Fibroblast of upper back skin (primary cell): Measurements from ENCODE around the gene RNU11.
"Not testable (repeated sequence)": the region's sequence is repeated elsewhere in the genome, so short reads cannot be mapped to it uniquely, and the experiment has no call there.

Experiments
- DNase-seq: peaks from one replicate; pipeline ENCODE4 v3.0.0-alpha.2; 2013

The RNU11 gene

GRCh38 chr1:28648474-28649198, at the start of gene RNU11:
TSS of gene RNU11 (plus strand) at chr1:28648600.
- peak; percentile 99 for DNase-seq

DNA sequence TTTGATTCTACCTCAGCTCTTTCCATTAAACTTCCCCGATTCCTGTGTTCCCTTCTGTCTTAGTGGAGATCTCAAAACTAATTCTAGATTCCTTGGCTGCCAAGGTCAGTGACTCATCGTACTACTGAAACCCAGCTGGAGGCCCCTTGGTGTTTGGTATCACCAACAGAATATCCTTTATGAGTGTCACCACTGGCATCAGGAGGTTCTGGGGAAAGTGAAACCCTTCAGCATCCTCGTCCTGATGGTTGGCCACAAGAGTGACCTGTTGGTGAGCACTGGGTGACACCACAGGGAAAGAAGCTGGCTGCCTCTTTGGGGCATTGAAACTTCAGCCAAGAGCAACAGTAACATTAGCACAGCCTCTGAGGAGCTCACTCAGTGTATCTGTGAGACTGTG, 46.7 kb upstream of the RNU11 start:
- DNase-seq: peak; percentile 87

DNA sequence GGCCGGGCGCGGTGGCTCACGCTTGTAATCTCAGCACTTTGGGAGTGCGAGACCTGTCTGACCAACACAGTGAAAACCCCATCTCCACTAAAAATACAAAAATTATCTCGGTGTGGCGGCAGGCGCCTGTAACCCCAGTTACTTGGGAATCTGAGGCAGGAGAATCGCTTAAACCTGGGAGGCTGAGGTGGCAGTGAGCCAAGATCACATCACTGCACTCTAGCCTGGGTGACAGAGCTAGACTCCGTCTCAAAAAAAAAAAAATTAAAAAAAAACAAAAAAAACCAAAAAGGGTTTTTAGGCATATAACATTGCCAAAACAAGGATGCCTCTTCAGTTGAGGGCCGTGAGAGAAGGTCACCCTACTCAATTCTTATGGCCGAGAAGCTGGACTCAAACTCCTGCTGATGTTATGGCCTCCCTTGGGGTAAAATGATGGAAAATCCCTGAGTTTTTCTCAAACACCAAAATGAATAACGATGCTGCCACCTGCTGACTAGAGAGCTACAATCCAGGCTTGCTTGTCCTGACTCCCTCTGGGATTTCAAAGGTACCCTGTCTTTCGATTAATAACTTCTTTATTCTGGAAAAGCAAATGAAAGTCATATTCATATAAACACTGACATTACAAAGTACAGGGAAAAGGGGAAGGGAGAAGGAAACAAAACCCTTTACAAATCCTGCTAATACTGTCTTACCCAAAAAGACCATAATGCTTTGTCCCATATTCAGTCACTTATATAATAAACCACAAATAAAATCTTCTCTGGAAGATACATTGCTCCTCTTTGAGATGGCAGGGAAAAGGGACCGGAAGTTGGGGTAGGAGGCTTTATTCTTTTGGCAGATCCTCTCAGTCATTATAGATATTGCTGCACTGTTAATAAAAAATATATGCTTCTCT, 45.6 kb upstream of the RNU11 start:
- DNase-seq: peak; percentile 83

GRCh38 chr1:28604411-28604810, 44.0 kb upstream of the RNU11 start:
- no peak for DNase-seq

DNA sequence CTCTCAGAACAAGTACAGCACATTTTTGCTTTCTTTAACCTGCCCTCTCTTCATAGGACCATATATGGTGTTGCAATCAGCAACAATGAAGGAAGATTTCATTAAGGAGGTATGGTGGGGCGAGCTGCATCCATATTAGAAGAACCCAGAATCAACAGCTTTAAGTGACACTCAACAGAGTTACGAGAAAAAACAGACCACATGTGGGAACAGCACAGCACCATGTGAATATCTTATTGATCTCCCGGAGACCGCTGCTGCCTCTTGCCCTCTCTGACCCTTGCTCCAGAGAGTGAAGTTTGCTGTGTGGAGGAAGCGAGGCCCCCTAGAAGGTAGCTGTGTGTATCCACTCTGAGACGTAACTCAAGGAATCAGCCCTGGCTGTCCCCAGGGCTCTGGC, 43.4 kb upstream of the RNU11 start:
- DNase-seq: no peak

DNA sequence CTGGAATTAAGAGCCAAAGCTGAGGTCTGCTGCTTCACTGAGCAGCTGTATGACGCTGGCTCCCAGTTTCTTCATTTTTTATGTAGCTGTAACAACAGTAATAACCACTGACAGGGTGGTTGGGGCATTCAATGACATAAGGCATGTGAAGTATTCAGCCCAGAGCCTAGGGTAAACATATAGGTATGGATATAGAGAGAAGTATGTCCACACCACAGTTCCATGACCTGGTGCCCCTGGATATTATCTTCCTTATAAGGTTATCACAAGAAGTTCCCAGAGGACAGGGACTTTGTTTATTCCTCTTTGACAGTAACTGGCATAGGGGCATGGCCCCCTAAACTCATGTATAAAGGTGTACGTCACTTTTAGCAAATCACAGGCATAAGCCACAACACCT, 41.6 kb upstream of the RNU11 start:
- no peak for DNase-seq

DNA sequence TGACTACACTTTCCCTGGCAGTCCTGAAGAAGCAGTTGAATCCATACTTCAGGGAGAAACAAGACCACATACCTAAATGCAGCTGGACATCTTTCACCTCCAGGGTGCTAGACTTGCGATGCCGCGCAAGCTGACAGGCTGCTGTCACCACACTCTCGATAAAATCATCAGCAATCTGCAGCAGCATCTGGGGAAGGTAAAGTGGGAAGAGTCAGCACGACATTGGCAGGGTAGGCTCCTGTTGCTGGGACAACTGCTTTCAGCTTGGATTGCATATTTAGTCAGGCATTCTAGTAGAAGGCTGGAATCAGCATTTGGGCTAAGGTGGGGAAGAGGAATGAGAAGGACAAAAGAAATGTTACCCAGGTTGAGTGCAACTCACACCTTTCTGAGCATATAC, 35.2 kb upstream of the RNU11 start:
- no peak for DNase-seq

- DNase-seq: no peak
Observed at GRCh38 chr1:28631713-28632112, 16.7 kb upstream of the RNU11 start.

GRCh38 chr1:28632560-28632959, 15.8 kb upstream of the RNU11 start:
- DNase-seq: no peak

- DNase-seq: peak; percentile 20
Observed at GRCh38 chr1:28640766-28641165, 7.6 kb upstream of the RNU11 start.

GRCh38 chr1:28642056-28642846, 6.1 kb upstream of the RNU11 start:
- peak; percentile 3 for DNase-seq

- peak; percentile 95 for DNase-seq
Observed at GRCh38 chr1:28642847-28643635, 5.4 kb upstream of the RNU11 start, which contains the start of gene TAF12. TSS of gene TAF12 (minus strand) at chr1:28643067. CDS start at chr1:28622081, 20,986 bp downstream.

DNA sequence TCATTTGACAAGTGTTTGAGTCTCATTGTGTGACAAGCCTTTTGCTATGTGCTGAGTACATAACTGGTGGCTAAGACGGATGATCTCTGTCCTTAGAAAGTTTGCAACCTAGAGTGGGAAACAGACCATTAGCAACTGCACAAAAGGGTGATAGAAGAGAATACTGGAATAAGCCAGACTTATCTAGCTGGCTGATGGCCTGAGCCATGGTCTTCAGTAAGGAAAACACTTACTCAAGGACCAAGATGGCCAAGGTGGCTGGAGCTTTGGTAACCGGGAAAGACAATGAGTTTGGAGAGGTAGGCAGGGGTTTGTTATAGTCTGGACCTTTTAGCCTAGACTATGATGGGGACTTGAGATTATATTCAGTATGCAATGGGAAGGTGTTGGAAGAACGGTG, 3.9 kb upstream of the RNU11 start:
- no peak for DNase-seq

GRCh38 chr1:28645406-28645805, 3.0 kb upstream of the RNU11 start:
- not testable (repeated sequence) for DNase-seq

DNA sequence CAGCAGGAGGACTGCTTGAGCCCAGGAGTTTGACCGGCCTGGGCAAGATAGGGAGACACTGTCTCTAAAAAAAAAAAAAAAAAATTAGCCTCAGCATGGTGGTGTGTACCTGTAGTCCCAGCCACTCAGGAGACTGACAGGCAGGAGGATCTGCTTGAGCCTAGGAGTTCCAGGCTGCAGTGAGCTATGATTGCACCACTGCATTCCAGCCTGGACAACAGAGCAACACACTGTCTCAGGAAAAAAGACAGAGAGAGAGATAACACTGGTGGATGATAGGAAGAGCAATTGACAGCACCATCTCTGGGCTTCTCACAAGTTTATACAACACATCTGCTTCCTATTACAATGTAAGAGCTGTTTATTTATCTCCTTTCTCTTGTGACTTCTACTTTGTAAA, 2.4 kb upstream of the RNU11 start:
- no peak for DNase-seq

DNA sequence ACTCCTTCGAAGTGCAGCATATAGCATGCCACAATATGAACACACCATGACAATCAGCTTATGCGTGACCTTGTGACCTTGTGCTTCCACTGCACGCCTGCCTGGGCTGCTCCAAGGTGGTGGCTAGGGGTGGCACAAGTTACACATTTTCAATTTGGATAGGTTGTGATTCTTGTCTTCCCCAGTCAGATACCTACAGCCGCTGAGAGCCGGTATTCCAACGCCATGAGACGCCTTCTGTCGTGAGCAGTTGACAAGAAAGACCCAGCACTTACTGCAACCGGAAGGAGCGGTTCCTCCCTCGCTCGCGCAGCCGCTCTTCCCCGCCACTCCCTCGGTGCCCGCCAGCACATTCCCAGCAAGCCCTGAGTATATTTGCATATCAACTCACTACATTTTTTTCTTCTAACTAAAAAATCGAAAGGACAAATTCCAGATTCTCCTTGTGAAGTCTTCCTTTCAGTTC, 359 bp upstream of the RNU11 start:
- peak; percentile 91 for DNase-seq

- DNase-seq: not testable (repeated sequence)
Observed at GRCh38 chr1:28653063-28653462, 4.7 kb downstream of the RNU11 start.

DNA sequence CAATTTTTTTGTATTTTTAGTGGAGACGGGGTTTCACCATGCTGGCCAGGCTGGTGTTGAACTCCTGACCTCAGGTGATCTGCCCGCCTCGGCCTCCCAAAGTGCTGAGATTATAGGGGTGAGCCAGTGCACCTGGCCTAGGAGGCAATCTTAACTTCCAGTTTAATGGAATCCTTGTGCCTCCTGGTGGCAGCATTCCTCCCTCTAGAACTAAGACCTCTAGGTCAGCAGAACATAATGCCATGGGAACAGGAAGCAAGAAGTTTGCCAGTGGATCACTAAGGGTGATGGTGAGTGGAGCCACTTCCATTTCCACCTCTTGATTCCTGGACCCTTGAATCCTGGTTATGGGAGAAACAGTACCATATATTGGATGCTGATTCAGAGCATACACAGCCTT, 5.5 kb downstream of the RNU11 start:
- DNase-seq: not testable (repeated sequence)

DNA sequence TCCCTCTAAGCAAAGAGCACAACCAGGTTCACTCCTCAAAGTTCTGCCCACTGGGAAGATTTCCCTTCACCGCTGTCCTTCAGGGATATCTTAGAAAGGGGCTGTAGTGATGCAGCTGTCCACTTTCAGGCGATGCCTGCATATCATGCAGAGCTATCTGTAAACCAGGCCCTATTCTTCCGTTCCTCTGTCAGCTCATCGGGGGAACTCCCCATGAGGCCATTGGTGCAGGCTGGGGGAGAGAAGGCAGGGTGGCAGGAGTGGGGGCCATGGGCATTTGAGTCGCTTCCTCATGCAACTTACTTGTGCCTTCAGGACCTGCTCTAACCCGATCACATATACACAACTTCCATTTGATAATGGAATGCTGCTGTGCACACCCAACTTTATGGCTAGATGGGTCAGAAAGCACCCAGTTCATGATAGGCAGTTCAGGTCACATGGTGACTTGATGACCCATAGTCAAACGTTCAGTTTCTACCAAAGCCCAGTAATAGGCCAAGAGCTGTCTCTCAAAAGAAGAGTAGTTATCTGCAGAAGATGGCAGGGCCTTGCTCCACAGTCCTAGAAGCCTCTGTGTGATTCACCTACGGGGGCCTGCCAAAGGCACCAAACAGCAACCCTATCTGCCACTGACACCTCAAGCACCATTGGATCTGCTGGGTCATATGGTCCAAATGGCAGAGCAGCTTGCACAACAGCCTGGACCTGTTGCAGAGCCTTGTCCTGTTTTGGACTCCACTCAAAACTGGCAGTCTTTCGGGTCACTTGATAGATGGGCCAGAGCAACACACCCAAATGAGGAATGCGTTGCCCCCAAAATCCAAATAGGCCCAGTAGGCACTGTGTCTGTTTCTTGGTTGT, 7.3 kb downstream of the RNU11 start:
- DNase-seq: not testable (repeated sequence)

DNA sequence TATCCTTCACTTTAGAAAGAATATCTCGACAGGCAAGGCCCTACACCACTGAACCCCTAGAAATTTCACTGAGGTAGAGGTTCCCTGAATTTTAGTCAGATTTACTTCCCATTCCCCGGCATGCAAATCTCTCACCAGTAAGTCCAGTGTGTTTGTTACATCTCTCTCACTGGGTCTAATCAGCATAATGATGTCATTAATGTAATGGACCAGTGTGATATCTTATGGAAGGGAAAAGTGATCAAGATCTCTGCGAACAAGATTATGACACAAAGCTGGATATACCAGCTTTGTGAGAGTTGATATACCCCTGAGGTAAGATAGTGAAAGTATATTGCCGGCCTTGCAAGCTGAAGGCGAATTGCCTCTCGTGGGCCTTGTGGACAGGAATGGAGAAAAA, 7.9 kb downstream of the RNU11 start:
- DNase-seq: no peak

DNA sequence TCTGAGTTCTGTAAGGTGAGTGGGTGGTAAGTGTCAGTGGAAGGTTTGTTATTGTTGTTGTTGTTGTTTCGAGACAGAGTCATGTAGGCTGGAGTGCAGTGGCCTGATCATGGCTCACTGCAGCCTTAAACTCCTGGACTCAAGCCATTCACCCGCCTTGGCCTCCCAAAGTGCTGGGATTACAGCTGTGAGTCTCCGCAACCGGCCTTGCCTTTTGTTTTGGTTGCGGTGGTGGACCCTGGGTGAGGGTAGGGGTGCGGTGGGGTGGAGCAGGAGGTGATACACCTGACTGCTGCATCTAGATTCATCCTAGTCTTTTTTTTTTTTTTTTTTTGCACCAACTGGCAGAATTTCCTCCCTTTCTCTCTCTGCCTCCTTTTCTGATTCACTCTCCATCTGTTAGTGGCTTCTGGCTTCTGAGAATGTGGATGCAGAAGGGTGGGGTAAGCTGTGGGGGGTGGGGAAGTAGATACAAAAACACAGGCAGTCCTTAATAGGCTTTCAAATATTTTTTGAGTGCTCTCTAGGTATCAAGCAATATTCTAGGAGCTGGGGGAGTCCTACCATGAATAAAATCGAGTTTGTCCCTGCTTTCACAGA, 15.6 kb downstream of the RNU11 start:
- no peak for DNase-seq
